ENCODE measurements around the gene AKAP13.

DNA sequence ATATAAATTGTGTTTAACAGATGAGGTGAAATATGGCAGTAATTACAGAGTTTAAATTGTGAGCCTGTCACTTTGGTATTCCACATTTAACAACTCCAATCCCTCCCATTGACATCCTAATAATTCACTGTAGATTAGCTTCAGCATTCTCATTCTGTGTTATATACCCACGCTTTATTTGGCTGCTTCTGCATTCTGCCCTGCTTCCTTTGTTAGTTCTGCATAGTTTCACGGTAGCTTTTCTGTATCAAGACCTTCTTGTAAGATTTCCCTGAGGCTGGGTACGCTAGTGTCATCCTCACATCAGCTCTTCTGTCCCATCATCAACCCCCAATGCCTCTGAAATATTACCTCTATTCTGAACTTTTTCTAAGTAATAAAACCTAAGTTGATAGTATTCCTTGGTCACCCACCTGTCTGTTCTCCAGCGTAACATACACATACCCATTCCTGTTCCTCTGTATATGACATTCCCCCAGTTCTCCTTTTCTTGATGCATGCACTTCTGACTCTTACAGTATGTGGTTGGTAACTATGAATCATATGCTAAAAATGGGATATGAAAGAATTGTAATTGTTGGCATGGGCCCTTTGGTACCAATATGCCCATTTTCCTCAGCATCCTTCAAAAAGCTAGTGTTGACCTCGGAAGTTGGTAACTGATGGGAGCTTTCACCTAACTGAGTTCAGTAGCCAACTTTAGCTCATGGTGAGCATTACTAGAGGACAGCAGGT is 243.1 kb downstream of the AKAP13 start:
- TF ChIP-seq CTCF (IDR thresholded peaks at IDR 0.05) (no peak), POLR2A (IDR thresholded peaks at IDR 0.05) (no peak)

Measured in uterus (tissue), 2 donors.